Mesenchymal stem cell (in vitro differentiated cells and primary cell): ENCODE measurements around the gene AMPH.
"Not testable (repeated sequence)": the region's sequence is repeated elsewhere in the genome, so short reads cannot be mapped to it uniquely, and the experiment has no call there.

Experiments
- DNase-seq: peaks from one replicate; pipeline ENCODE4 v3.0.0-alpha.2; 2013
- H2AFZ ChIP-seq: one replicate; pipeline ENCODE4 v1.6.1; 2013; ENCODE audit warnings: low read depth, mild to moderate bottlenecking, control low read depth, inconsistent platforms, low read length, moderate library complexity
- H2AK5ac ChIP-seq: 2 replicates; pipeline ENCODE4 v1.6.1; 2013; ENCODE audit warnings: low read length, moderate library complexity, mild to moderate bottlenecking, inconsistent platforms; ENCODE audit not compliant: severe bottlenecking
- H2BK120ac ChIP-seq: one replicate; pipeline ENCODE4 v1.6.1; 2013; ENCODE audit warnings: low read depth, mild to moderate bottlenecking, inconsistent platforms, low read length, moderate library complexity
- H2BK12ac ChIP-seq, 2 experiments: one replicate each; pipeline ENCODE4 v1.6.1; 2013; ENCODE audit warnings: inconsistent platforms in 2 of 2, low read length in 2 of 2, mild to moderate bottlenecking in 2 of 2, moderate library complexity in 2 of 2, control low read depth in 1 of 2
- H2BK15ac ChIP-seq: one replicate; pipeline ENCODE4 v1.6.1; 2013; ENCODE audit warnings: mild to moderate bottlenecking, low read depth, inconsistent platforms; ENCODE audit not compliant: poor library complexity, severe bottlenecking
- H2BK5ac ChIP-seq: 2 replicates; pipeline ENCODE4 v1.6.1; 2013; ENCODE audit warnings: low read depth, mild to moderate bottlenecking, low read length, control low read depth, inconsistent platforms; ENCODE audit not compliant: poor library complexity, severe bottlenecking
- H3K14ac ChIP-seq, 2 experiments: one replicate each; pipeline ENCODE4 v1.6.1; 2013; ENCODE audit warnings: inconsistent platforms in 2 of 2, low read length in 2 of 2, control low read depth in 1 of 2, mild to moderate bottlenecking in 1 of 2, moderate library complexity in 1 of 2
- H3K18ac ChIP-seq, 2 experiments: one replicate each; pipeline ENCODE4 v1.6.1; 2013; ENCODE audit warnings: inconsistent platforms in 2 of 2, low read length in 2 of 2, control low read depth in 1 of 2, low read depth in 1 of 2, mild to moderate bottlenecking in 1 of 2
- H3K23ac ChIP-seq, 2 experiments: one replicate each; pipeline ENCODE4 v1.6.1; 2013; ENCODE audit warnings: inconsistent platforms in 2 of 2, low read length in 2 of 2, mild to moderate bottlenecking in 2 of 2, moderate library complexity in 2 of 2, control low read depth in 1 of 2
- H3K27ac ChIP-seq: 2 replicates; pipeline ENCODE4 v1.5.1; 2013; ENCODE audit warnings: mild to moderate bottlenecking, moderate library complexity, low read length, control low read depth, inconsistent platforms; ENCODE audit not compliant: poor library complexity, severe bottlenecking
- H3K27me3 ChIP-seq, 2 experiments: 2 replicates each; pipeline versions ENCODE4 v1.6.1 to v1.7.0; 2013; ENCODE audit warnings: low read length in 2 of 2, mild to moderate bottlenecking in 2 of 2, moderate library complexity in 2 of 2, control low read depth in 1 of 2, inconsistent platforms in 1 of 2; ENCODE audit not compliant: control insufficient read depth in 1 of 2, insufficient read depth in 1 of 2
- H3K36me3 ChIP-seq, 2 experiments: 2 replicates each; pipeline versions ENCODE4 v1.6.1 to v1.7.0; 2013; ENCODE audit warnings: low read length in 2 of 2, control low read depth in 1 of 2, inconsistent platforms in 1 of 2, low read depth in 1 of 2, mild to moderate bottlenecking in 1 of 2; ENCODE audit not compliant: insufficient read depth in 2 of 2, control insufficient read depth in 1 of 2
- H3K4ac ChIP-seq, 2 experiments: one replicate each; pipeline ENCODE4 v1.6.1; 2013; ENCODE audit warnings: inconsistent platforms in 2 of 2, low read length in 2 of 2, mild to moderate bottlenecking in 2 of 2, moderate library complexity in 2 of 2, control low read depth in 1 of 2, low read depth in 1 of 2
- H3K4me1 ChIP-seq: 2 replicates; pipeline ENCODE4 v1.6.1; 2013; ENCODE audit warnings: low read depth, low read length, control low read depth; ENCODE audit not compliant: control insufficient read depth, insufficient read depth
- H3K4me2 ChIP-seq: 2 replicates; pipeline ENCODE4 v1.6.1; 2013; ENCODE audit warnings: low read length, mild to moderate bottlenecking, inconsistent platforms; ENCODE audit not compliant: poor library complexity, severe bottlenecking
- H3K4me3 ChIP-seq, 2 experiments: 2 replicates each; pipeline versions ENCODE4 v1.5.1 to v1.7.0; 2013; ENCODE audit warnings: low read length in 2 of 2, mild to moderate bottlenecking in 2 of 2, control low read depth in 1 of 2, low read depth in 1 of 2; ENCODE audit not compliant: insufficient read depth in 1 of 2
- H3K79me1 ChIP-seq: replicated peaks from 2 replicates; pipeline ENCODE4 v1.6.1; 2013; ENCODE audit warnings: mild to moderate bottlenecking, control low read depth, low read length, inconsistent platforms; ENCODE audit not compliant: poor library complexity, severe bottlenecking
- H3K9ac ChIP-seq: 2 replicates; pipeline ENCODE4 v1.7.0; 2013; ENCODE audit warnings: mild to moderate bottlenecking, low read length, moderate library complexity
- H3K9me3 ChIP-seq: 2 replicates; pipeline ENCODE4 v1.7.0; 2013; ENCODE audit warnings: mild to moderate bottlenecking, low read length; ENCODE audit not compliant: control insufficient read depth
- H4K8ac ChIP-seq: one replicate; pipeline ENCODE4 v1.6.1; 2013; ENCODE audit warnings: inconsistent platforms, mild to moderate bottlenecking, low read length, moderate library complexity
- H4K91ac ChIP-seq: one replicate; pipeline ENCODE4 v1.6.1; 2013; ENCODE audit warnings: mild to moderate bottlenecking, low read length, inconsistent platforms
- WGBS: methylation state at CpG from one replicate; pipeline ENCODE4 v1.1.7; 2013; ENCODE audit warnings: mixed read lengths; 5-methylcytosine and 5-hydroxymethylcytosine counted together

The AMPH gene

DNA sequence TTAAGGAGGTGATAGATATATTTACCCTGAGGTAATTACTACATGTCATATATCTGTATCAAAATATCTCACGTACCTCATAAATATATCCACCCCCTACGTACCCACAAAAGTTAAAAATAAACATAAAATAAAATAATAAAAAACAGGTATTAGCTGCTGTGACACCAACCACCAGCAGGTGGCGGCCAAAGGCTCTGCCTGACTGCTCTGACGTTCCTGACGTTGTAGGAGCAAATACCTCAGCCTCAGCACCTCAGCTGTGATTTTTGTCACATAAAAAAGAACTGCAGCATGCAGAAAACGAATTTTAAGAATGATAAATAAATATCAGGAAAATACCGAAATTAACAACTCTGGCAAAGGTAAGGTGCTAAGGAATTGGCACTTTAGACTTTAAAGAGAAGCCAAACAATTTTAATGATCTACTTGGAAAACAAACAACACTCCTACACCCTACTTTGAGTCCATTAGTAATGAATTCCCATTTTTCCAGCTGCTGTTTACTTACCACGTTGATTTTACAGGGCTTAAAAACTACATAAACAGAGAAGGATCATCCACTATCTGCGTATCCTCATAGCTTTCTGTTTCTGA lies 232.3 kb downstream of the AMPH start:
- Histone ChIP-seq H3K36me3 (no peaks in the 10 kb centered on the region), H3K27me3 (no peaks in the 10 kb centered on the region), H2BK15ac (no peak overlapping the region), H3K4me2 (no peak overlapping the region), H3K18ac (no peak overlapping the region), H3K4me1 (no peaks in the 10 kb centered on the region), H3K9ac (peak overlapping the region; percentile 23), H3K14ac (no peak overlapping the region), H3K27ac (no peak overlapping the region), H2AK5ac (no peak overlapping the region), H4K91ac (no peak overlapping the region), H2BK5ac (no peak overlapping the region), H2BK120ac (no peak overlapping the region), H2BK12ac (no peak overlapping the region), H3K4me3 (no peak overlapping the region), H4K8ac (no peak overlapping the region), H3K9me3 (no peaks in the 10 kb centered on the region), H3K4ac (no peak overlapping the region), H2AFZ (no peak overlapping the region), H3K79me1 (no peaks in the 10 kb centered on the region), H3K23ac (no peak overlapping the region)
- DNase-seq = peak; percentile 43
- WGBS = 17% methylated on average over 6 of the region's 9 CpGs

DNA sequence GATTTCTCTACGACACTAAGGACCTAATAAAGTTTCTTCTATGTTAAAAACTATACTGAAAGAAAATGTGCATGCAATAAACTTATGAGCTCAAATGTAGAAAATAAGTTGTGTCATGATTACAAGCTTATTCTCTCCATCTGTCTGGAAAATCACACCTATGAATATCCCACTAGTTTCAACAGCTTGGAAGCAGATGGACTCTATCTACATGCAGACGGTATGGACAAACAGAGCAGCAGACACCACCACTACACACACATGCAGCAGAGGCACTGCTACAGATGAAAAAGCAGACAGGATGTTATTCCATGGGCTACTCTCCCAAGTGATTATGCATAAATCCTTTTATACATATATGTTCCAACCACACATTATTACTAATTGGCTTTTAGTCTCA lies 234.3 kb downstream of the AMPH start:
- Histone ChIP-seq H3K4ac (no peak overlapping the region), H3K14ac (no peak overlapping the region), H3K9ac (no peak overlapping the region), H3K27me3 (no peaks in the 10 kb centered on the region), H2BK120ac (no peak overlapping the region), H3K4me3 (no peak overlapping the region), H3K4me1 (no peaks in the 10 kb centered on the region), H3K18ac (no peak overlapping the region), H2BK5ac (no peak overlapping the region), H2BK15ac (no peak overlapping the region), H3K27ac (no peak overlapping the region), H2AK5ac (no peak overlapping the region), H3K9me3 (no peaks in the 10 kb centered on the region), H3K79me1 (no peaks in the 10 kb centered on the region), H3K36me3 (no peaks in the 10 kb centered on the region), H3K4me2 (no peak overlapping the region), H4K8ac (no peak overlapping the region), H3K23ac (no peak overlapping the region), H4K91ac (no peak overlapping the region), H2BK12ac (no peak overlapping the region), H2AFZ (no peak overlapping the region)
- no peak for DNase-seq
- WGBS = 79% methylated on average over 1 of the region's 2 CpGs

DNA sequence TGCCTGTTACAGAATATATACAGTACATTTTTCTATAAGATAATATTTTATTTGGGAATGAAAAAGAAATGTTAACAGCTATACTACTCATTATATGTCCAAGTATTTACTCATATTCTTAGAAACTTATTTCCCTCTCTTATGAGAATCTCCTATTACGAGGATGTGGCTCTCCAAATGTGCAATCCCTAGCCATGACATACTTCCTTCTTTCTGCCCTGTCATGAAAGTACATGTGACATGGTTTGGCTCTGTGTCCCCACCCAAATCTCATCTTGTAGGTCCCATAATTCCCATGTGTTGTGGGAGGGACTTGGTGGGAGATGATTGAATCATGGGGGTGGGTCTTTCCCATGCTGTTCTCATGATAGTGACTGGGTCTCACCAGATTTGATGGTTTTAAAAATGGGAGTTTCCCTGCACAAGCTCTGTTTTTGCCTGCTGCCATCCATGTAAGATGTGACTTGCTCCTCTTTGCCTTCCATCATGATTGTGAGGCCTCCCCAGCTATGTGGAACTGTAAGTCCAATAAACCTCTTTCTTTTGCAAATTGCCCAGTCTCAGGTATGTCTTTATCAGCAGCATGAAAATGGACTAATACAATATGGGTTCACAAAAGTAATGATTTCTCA lies 235.1 kb downstream of the AMPH start:
- H3K18ac ChIP-seq, H3K9me3 ChIP-seq, H3K4me1 ChIP-seq, H3K4ac ChIP-seq, H2AFZ ChIP-seq, H3K9ac ChIP-seq, H3K27ac ChIP-seq, H4K8ac ChIP-seq, H3K23ac ChIP-seq, H2BK12ac ChIP-seq, H4K91ac ChIP-seq, H2AK5ac ChIP-seq, DNase-seq, H3K4me3 ChIP-seq, H3K4me2 ChIP-seq, H3K36me3 ChIP-seq, H3K79me1 ChIP-seq, H2BK5ac ChIP-seq, H3K27me3 ChIP-seq, H2BK120ac ChIP-seq, H2BK15ac ChIP-seq, H3K14ac ChIP-seq: not testable (repeated sequence)
- WGBS = 82% methylated on average over 1 of the region's 1 CpG

DNA sequence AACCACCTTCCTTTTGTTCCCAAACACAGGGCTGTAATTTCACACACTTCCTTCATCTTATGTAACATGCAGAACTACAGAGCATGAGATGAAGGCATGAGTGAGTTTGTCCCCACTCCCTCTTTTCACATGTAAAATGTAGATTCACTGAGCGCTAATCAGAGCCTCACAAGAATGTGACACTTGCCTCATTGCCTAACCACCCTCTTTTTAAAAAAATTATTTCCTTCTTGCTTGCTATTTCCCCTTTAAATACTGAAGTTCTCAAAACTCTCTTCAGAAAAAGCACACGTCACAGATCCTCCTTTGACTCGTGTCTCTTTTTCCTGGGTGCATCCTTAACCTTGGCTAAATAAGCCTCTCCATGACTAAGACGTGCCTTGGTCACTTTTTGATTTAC lies 236.5 kb downstream of the AMPH start:
- Histone ChIP-seq H2BK15ac (no peak overlapping the region), H2BK120ac (no peak overlapping the region), H3K18ac (no peak overlapping the region), H3K14ac (no peak overlapping the region), H3K4me3 (no peak overlapping the region), H3K23ac (no peak overlapping the region), H3K4ac (no peak overlapping the region), H3K27ac (no peak overlapping the region), H2BK5ac (no peak overlapping the region), H4K91ac (no peak overlapping the region), H3K9me3 (no peaks in the 10 kb centered on the region), H3K4me1 (no peaks in the 10 kb centered on the region), H4K8ac (no peak overlapping the region), H2BK12ac (no peak overlapping the region), H3K36me3 (peaks cover 0 to 2% of the 10 kb centered on the region in 2 experiments), H3K9ac (no peak overlapping the region), H3K4me2 (no peak overlapping the region), H3K79me1 (no peaks in the 10 kb centered on the region), H2AFZ (no peak overlapping the region), H2AK5ac (no peak overlapping the region), H3K27me3 (no peaks in the 10 kb centered on the region)
- 55% methylated on average over 4 of the region's 4 CpGs for WGBS
- no peak for DNase-seq
